ENCODE data around the gene FRAS1.

DNA sequence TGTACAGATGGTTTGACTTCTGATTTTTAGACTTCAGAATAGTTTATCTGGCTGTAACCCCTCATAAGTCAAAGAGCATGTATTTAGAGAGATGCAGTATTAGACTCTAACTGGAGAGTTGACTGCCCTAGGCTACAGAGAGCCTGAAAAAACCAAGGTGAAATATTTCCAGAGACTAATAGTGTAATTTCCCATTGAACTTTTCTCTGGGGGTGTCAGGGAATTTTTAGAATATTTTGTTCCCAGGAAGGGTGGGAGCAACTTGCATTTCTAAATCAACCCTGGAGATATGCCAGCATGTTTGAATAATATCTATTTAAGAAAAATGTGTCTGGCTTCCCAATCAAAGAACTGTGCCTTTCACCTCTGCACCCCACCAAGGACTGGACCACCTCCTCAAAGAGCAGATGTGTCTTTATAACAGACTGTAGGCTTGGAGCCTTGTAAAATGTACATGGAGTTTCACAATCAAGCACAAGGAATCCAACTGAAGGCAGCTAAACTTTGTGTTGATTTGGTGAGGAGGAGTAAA is 496.5 kb downstream of the FRAS1 start:
- TF ChIP-seq, protein P1, sequence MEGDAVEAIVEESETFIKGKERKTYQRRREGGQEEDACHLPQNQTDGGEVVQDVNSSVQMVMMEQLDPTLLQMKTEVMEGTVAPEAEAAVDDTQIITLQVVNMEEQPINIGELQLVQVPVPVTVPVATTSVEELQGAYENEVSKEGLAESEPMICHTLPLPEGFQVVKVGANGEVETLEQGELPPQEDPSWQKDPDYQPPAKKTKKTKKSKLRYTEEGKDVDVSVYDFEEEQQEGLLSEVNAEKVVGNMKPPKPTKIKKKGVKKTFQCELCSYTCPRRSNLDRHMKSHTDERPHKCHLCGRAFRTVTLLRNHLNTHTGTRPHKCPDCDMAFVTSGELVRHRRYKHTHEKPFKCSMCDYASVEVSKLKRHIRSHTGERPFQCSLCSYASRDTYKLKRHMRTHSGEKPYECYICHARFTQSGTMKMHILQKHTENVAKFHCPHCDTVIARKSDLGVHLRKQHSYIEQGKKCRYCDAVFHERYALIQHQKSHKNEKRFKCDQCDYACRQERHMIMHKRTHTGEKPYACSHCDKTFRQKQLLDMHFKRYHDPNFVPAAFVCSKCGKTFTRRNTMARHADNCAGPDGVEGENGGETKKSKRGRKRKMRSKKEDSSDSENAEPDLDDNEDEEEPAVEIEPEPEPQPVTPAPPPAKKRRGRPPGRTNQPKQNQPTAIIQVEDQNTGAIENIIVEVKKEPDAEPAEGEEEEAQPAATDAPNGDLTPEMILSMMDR (conservative IDR thresholded peaks at IDR 0.05; ENCODE audit: low read depth, low read length), result no peak
- TF ChIP-seq EZH2 (IDR thresholded peaks at IDR 0.05; ENCODE audit: low read length, unreplicated experiment), result no peak
- no peak for TF ChIP-seq EZH2phosphoT487 (IDR thresholded peaks at IDR 0.05; ENCODE audit: borderline replicate concordance, low read length)

Data from PC-3 (cell line).